ENCODE measurements around the gene KCNA5.
A peak's percentile ranks its signal among the peaks of the same experiment; 100 is the strongest.

Gene KCNA5

GRCh38 chr12:5043589-5044419 lies at the start of gene KCNA5:
Gene KCNA5, plus strand, starts transcription at chr12:5043879. Its CDS starts 269 bp downstream, at chr12:5044148.
- peak; percentile 62 for DNase-seq

- DNase-seq: no peak
Measured at GRCh38 chr12:4994622-4995021, 49.1 kb upstream of the KCNA5 start.

- no peak for DNase-seq
Measured at GRCh38 chr12:4996714-4997113, 47.0 kb upstream of the KCNA5 start.

- no peak for DNase-seq
Measured at GRCh38 chr12:4997939-4998338, 45.7 kb upstream of the KCNA5 start.

GRCh38 chr12:5000204-5000603 lies 43.5 kb upstream of the KCNA5 start:
- peak; percentile 43 for DNase-seq

GRCh38 chr12:5000658-5001385 lies 42.9 kb upstream of the KCNA5 start:
- no peak for DNase-seq

DNA sequence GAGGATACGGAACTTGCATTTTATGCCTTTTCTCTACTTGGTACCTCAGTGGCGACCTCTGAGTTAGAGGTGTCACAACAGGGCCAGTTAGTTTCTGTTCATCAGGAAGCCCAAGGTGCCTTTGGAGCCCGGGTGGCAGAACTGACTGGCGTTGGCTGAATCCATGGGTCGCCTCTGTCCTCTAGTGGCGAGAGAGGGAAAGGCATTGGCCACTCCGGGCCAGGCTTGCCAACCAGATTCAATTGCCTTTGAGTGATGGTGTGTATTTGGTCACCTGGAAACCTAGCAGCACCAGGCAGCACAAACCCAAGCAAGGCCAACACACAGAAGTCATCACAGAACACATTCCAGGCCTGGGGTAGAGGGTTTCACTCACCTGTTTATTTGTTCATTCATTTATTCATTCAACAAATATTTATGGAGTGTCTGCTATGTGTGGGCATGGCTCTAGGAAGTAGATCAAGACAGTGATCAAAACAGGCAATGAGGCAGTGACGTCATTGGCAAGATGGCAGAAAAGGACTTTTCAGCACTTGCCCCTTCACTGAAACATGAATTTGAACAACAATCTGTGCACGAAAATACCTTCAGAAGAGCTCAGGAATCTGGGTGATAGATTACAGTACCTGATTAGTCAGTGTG lies 40.5 kb upstream of the KCNA5 start:
- DNase-seq: peak; percentile 70

DNA sequence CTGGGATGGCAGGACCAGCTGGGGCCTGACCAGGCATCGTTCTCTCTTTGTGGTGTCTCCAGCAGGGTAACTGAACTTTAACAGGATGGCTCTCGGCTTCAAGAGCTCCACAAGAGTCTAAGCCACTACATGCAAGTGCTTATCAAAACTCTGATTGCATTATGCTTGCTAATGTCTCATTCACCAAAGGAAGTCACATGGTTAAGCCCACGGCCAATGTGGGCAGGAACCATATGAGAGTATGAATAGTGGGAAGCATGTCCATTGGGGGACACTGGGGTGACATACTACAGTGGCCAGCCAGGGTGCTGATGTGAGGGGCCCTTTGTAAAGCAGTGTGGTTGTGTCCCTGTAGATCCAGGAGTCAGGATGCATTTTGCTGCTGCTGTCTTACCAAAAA lies 35.0 kb upstream of the KCNA5 start:
- DNase-seq: no peak

DNA sequence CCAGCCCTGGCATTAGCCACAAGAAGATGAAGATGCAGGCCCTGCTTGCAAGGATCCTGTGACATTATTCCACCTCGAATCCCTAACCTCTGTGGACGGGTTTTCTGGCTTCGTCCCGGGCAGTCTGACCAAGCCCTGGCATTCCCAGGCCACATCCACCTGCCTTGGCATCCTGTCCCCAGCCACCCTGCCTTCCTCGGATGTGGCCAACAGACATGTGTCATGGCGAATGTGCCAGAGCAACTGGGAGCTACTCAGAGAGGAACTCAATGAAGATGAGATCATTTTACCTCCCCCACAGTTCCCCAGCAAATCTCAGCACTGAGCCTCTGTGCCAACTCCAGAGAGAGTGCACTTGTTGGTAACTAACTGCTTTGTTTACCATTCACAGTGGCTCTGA lies 33.5 kb upstream of the KCNA5 start:
- no peak for DNase-seq

DNA sequence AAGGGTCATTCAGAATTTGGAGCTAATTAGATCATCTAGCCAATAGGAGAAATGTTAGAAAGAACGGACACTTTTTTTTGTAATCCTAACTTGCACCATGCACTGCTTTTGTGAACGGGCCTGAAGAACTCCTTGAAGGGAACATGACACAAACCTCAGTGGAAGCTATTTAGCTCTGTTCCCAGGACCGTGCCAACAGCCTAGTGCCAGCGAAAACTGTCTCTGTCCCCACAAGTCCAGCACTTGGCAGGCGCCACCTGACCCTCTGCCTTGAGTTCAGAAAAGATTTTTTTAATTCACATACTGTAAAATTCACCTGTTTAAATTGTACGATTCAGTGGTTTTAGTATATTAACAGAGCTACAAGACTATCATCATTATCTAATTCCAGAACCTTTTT lies 31.3 kb upstream of the KCNA5 start:
- no peak for DNase-seq

GRCh38 chr12:5013266-5013730 lies 30.4 kb upstream of the KCNA5 start:
- DNase-seq: no peak

- no peak for DNase-seq
Measured at GRCh38 chr12:5014269-5014668, 29.4 kb upstream of the KCNA5 start.

DNA sequence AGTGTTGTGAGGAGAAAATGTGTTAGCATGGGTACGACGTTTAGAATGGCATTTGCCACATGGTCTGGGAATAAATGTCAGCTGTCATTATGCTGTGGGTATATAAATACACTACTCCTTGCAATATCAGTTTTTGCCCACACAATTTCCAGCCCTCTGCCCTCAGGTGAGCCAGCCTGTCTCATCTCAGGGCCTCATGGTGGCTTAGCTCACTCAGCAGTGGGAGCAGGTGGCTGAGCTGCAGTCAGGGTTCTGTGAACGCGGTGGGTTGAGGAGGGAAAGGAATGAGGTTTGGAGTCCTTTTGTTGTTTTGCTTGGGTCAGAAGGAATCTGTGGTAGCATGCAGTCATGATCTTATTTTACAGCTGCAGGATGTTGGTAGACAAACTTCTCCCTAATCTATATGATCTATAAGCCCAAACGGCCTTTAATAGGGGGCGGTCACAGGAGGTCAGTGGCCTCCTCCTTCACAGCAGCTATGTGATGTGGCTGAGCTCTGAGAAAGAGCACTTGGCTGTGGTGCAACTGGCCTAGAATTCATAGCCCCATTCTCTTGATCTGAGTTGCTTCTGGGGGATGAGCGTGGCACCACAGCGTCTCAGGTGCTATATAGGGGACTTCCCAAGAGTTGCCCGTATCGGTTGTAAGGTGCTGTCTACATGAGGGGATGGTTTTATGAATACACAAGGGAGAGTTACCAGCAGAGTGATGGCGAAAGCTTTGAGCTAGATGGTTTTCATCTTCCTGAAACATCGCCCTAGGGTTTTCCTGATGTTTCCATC lies 27.8 kb upstream of the KCNA5 start:
- no peak for DNase-seq

DNA sequence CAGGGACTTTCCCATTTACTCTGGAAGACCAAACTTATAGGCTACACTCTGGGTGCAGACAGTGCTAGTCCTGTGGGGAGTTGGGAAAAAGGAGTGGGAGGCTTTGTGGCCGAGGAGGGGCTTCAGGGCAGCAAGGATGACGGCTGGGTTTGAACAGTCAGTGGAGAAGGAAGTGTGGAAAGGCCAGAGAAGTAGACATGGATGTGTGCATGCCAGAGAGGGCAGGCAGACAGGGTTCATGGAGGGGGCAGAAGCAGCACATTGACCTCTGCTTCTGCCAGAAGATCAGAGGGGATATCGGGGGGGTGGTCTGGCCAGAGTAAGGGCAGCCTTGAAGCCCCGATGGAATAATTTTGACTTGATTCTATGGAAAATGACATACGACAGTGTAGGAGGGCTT lies 27.2 kb upstream of the KCNA5 start:
- no peak for DNase-seq

DNA sequence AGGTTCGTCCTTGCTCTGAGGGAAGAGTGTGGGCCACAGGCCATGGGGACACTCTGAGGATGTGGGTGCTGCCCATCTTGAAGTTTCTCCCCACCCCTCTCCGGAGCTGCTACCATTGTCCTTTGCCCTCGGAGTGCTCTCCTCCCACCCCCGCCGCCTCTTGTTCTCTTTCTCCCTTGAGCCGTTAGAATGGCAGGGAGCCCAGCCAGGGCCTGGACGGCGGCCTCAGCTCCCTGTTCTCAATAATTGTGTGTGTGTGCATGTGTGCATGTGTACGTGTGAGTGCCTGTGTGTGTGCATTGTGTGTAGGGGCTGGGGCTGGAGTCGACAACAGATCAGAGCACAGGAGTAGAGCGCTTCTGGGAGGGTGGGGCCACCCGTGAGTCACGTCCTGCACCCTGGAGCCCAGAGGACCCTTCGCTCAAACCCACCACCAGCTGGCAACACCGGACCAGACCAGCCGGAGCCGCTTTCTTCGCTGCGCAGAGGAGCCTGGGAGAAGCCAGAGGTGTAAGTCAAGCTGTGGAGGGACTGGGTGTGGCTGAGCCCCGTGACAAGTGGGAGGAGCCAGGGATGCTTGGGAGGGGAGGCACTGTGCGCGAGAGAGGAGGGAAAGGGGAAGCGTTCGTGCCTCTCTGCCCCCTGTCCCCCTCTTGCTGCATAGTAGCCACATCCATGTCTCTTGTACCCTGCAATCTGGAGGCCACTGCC lies 25.9 kb upstream of the KCNA5 start:
- no peak for DNase-seq

- no peak for DNase-seq
Measured at GRCh38 chr12:5018677-5019076, 25.0 kb upstream of the KCNA5 start.

DNA sequence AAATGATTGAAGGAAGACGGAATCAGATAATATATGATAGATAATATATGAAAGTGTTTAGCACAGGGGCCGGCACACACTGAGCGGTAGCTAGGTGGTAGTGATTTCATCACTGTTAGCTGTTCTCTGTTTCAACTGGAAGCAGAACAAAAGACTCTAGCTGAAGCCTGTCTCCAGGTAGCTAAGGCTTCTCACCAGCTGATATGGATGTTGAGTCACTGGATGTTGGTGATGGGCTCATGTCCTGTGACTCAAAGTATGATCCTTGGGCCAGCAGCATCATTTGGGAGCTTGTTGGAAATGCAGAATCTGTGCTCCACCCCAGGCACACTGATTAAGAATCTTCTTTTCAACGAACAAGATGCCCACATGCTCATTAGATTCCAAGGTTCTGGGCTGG lies 21.7 kb upstream of the KCNA5 start:
- no peak for DNase-seq

- DNase-seq: peak; percentile 41
Measured at GRCh38 chr12:5022465-5023061, 21.1 kb upstream of the KCNA5 start.

GRCh38 chr12:5023842-5024241 lies 19.8 kb upstream of the KCNA5 start:
- DNase-seq: no peak

GRCh38 chr12:5026342-5026938 lies 17.2 kb upstream of the KCNA5 start:
- DNase-seq: no peak

GRCh38 chr12:5027046-5027821 lies 16.4 kb upstream of the KCNA5 start:
- DNase-seq: no peak
